ENCODE data around the gene PPDPF.
"Not testable (repeated sequence)": the region's sequence is repeated elsewhere in the genome, so short reads cannot be mapped to it uniquely, and the experiment has no call there.

The PPDPF gene

DNA sequence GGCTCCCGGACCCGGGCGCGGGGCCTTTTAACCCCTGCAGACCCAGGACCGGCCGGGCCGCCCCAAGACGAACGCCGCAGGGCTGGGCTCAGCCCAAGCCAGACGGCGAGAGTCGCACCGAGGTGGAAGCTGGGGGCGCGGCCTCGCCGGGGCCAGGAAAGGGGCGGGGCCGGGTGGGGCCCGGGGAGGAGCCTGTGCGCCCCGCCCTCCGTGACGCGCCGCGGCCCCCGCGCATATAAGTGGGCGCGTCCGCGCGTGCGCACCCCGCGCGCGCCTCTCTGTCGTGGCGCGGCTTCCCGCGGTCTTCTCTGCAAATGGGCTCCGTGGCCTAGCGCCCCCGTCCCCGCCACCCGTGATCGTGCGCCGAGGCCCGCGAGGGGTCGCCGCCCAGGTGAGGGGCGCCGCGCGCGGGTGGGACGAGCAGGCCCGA lies at the start of gene PPDPF:
PPDPF (plus strand) TSS at position 262 of the 430 bp plus-strand sequence. CDS start 544 bp downstream, outside the sequence.
- no peak for DNase-seq (ENCODE audit: low read depth, low spot score)

GRCh38 chr20:63471002-63471716 lies 49.4 kb upstream of the PPDPF start:
- DNase-seq (ENCODE audit: low read depth, low spot score), result no peak

- no peak for DNase-seq (ENCODE audit: low read depth, low spot score)
Measured at GRCh38 chr20:63471717-63471980, 48.9 kb upstream of the PPDPF start.

DNA sequence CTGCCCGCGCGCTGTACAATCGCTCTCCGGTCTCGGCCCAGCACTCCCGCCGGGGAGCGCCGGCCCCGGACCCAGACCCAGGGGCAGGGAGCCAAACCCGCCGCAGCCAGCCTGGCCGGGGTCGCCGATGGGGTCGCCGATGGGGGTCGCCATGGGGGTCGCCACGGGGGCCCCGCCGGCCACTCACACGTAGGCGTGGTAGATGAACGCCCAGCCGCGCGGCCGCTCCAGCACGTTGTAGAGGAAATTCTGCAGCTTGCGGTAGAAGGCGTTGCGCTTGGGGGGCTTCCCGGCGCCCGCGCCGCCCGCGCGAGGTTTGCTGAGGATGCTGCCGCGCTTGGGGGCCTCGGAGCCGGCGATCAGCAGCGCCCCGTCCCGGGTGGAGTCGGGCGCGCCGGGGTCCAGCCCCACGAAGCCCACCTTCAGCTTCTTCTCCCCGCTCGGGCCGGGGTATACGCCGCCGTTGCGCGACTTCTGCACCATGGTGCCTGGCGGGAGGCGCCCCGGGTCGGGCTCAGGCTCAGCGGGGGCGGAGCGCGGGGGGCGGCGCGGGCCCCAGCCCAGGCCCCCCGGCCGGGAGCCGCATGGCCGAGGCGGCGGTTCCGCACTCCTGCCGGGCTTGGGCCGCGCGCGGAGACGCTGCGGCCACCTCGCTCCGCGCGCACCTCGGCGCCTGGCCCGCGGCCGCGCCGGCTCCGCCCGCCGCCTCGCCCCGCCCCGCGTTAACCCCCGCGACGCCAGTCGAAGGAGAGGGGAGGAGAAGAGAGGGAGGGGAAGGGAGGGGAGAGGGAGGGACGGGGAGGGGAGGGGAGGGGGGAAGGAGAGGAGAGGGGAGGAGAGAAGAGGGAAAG lies 48.4 kb upstream of the PPDPF start, which contains the start of gene KCNQ2:
KCNQ2 (minus strand) TSS at position 675 of the 851 bp plus-strand sequence; CDS start at position 483, 192 bp downstream.
- DNase-seq (ENCODE audit: low read depth, low spot score), result no peak

DNA sequence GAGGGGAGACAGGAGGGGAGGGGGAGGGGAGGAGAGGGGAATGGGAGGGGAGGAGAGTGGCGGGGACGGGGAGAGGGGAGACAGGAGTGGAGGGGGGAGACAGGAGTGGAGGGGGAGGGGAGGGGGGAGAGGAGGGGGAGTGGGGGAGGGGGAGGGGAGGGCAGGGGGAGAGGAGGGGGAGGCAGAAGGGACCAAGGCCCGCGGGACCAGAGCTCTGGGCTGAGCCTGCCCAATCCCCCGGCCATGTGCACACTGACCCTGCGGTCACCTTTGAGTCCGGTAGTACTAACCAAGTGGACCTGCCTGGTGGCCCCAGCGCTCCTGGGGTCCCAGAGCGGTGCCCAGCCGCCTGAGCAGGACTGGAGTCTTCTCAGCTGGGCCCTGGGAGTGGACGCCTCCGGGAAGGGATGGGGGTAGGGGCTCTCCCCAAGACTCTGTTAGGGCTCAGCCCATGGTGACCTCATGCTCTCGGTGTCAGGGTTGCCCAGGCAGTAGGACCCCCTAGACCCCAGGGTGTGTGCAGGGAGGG lies 47.6 kb upstream of the PPDPF start:
- DNase-seq (ENCODE audit: low read depth, low spot score), result no peak

GRCh38 chr20:63473555-63474449 lies 46.8 kb upstream of the PPDPF start:
- no peak for DNase-seq (ENCODE audit: low read depth, low spot score)

GRCh38 chr20:63475209-63475608 lies 45.4 kb upstream of the PPDPF start:
- no peak for DNase-seq (ENCODE audit: low read depth, low spot score)

- DNase-seq (ENCODE audit: low read depth, low spot score), result no peak
Measured at GRCh38 chr20:63477061-63477616, 43.4 kb upstream of the PPDPF start.

DNA sequence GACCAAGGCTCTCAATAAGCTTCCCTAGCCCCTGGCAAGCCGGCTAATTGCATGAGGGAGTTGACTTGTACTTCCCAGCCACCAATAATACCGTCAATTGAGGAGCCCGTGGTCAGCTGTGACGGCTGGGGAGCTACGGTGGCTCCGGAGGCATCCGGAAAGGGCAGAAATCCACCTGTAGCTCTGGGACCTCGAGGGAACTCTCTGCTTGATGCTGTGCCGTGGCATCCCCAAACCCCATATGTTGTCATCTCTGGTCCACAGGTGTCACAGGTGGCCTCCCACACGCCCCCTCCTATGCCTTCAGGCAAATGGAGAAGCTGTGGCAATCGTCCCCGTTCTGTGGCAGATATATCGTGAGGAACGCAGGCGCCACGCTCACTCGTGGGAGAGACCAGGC lies 42.6 kb upstream of the PPDPF start:
- no peak for DNase-seq (ENCODE audit: low read depth, low spot score)

DNA sequence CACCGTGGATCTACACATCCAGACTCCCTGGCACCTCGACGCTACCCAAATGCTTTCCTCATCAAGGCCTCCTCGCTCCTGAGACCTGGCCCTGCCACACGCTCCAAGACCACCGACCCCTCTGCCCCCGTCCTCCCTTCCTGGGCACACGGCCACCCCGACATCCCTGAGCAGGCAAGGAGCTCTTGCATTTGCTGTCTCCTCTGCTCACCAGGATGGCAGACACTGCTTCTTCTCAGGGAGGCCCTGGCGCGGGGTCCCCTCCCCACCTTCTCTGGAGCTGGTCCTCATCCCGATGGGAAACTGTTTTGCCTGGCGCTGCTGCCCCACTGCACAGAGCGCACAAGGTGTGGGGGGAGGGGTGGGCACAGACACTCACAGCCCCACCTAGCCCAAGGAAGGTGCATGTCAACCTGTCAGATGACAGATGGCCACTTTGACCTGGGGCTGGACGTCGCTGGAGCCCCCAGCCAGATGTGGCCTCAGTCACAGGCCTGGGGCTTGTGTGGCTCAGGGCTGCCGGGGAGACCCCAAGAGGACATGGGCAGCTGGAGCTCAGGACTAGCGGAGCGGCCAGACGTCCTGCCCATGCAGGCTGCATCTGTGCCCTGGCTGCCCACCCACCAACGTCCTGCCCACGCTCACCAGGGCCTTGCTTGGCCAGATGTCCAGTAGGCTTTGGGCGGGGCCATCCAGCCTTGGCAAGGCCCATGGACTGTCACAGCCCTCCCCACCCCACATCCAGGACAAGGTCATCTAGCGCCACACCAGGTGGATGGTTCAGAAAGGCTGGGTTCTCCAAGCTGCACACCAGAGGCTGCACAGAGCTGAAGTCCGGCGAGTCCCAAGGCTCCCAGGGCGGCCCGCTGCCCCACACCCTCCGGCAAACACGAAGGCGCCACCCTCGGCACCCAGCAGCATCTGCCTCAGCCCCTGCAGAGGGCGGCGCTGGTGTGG lies 41.9 kb upstream of the PPDPF start:
- DNase-seq (ENCODE audit: low read depth, low spot score), result no peak

DNA sequence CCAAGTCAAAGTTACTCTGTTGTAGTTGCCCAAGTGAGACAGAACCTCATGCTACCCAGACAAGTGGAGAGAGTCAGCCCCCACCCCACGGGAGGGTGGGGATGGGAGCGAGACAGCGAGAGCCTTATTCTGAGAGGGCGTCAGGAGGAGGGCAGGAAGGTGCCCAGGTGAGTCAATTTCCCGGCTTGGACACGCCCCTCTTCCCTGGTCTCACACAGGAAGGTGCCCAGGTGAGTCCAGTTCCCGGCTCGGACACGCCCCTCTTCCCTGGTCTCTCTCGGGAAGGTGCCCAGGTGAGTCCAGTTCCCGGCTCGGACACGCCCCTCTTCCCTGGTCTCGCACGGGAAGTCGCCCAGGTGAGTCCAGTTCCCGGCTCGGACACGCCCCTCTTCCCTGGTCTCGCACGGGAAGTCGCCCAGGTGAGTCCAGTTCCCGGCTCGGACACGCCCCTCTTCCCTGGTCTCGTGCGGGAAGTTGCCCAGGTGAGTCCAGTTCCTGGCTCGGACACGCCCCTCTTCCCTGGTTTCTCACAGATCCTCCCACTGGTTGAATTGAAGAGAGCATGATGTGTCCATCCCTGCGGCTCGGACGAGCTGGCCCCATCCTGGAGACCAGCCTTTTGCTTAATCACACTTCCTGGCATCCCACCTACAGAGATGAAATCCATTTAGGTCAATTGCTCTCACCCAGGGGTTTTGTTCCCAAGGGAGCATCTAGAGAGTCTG lies 40.7 kb upstream of the PPDPF start:
- DNase-seq (ENCODE audit: low read depth, low spot score), result not testable (repeated sequence)

DNA sequence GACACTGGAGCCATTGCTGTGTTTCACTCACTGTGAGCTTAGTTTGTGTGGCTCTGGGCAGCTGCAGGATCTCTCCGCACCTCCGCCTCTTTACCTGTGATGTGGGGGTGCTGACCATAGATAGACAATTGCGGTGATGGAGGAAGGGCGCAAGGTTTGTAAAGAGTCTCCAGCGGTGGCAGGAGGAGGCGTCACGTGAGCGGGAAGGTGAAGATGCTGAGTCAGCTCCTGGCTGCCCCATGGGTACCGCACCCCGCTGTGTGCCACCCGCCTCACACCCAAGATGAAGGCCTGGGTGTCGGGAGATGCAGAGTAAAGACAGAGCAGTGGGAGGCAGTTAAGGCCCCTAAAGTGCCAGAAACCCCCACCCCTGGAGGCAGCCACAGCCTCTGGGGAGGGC lies 39.1 kb upstream of the PPDPF start:
- DNase-seq (ENCODE audit: low read depth, low spot score), result no peak

GRCh38 chr20:63482021-63482587 lies 38.5 kb upstream of the PPDPF start:
- DNase-seq (ENCODE audit: low read depth, low spot score), result no peak

GRCh38 chr20:63483834-63484233 lies 36.7 kb upstream of the PPDPF start:
- DNase-seq (ENCODE audit: low read depth, low spot score), result no peak

DNA sequence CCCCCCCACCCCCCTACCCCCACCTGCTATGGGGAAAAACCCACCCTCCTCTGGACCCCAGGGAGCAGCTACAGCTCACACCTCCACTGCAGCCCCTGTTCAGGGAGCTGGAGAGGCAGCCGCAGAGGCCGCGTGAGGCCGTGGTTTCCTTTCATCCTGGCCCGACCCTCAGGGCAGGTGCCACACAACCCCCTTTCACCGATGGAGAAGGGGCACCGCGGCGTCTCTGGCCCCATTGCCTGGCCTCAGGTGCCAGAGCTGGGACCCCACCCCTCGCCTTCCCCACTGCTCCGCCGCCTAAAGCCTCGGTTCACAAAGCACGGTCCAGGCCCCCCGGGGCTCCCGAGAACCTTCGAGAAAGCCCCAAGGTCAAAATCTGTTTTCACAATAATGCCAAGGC lies 36.3 kb upstream of the PPDPF start:
- no peak for DNase-seq (ENCODE audit: low read depth, low spot score)

- DNase-seq (ENCODE audit: low read depth, low spot score), result no peak
Measured at GRCh38 chr20:63484651-63485403, 35.7 kb upstream of the PPDPF start.

GRCh38 chr20:63486300-63486855 lies 34.2 kb upstream of the PPDPF start:
- no peak for DNase-seq (ENCODE audit: low read depth, low spot score)

- no peak for DNase-seq (ENCODE audit: low read depth, low spot score)
Measured at GRCh38 chr20:63487116-63487764, 33.3 kb upstream of the PPDPF start.
